ENCODE results near the gene ENPP7.

ENPP7 gene

DNA sequence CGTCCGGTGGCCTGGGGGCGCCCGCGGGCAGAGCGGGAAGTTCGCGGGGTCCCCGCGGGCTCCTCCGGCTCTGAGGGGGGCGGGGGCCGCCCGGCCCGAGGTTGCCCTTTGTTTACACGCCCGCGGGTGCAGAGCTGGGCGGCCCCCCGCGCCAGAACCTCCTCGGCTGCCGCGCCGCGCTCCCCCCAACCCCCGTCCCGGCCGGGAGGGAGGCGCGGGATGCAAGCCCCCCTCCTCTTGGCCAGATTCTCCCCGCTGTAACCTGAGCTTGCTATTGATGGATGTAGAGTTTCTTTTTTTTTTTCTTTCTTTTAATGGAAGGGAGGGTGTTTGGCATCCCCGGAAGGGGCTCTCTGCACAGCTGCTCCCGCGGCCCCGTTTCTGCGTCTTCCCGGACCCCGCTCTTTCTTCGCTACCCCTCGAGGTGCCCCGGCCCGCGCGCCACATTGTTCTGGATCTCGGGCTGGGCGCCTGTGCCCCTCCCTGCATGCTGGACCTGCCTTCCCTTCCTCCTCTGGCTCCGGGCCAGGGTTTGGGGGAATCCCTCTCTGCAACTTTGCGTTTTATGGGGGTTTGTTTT lies 47.9 kb downstream of the ENPP7 start:
- TF ChIP-seq, protein P1, sequence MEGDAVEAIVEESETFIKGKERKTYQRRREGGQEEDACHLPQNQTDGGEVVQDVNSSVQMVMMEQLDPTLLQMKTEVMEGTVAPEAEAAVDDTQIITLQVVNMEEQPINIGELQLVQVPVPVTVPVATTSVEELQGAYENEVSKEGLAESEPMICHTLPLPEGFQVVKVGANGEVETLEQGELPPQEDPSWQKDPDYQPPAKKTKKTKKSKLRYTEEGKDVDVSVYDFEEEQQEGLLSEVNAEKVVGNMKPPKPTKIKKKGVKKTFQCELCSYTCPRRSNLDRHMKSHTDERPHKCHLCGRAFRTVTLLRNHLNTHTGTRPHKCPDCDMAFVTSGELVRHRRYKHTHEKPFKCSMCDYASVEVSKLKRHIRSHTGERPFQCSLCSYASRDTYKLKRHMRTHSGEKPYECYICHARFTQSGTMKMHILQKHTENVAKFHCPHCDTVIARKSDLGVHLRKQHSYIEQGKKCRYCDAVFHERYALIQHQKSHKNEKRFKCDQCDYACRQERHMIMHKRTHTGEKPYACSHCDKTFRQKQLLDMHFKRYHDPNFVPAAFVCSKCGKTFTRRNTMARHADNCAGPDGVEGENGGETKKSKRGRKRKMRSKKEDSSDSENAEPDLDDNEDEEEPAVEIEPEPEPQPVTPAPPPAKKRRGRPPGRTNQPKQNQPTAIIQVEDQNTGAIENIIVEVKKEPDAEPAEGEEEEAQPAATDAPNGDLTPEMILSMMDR (IDR thresholded peaks at IDR 0.05; ENCODE audit: insufficient read depth, low read depth, low read length, missing control alignments), result no peak
- no peak for DNase-seq (ENCODE audit: low read depth)
- peak overlapping the region; percentile 39 for H3K4me3 ChIP-seq (ENCODE audit: low read length)

DNA sequence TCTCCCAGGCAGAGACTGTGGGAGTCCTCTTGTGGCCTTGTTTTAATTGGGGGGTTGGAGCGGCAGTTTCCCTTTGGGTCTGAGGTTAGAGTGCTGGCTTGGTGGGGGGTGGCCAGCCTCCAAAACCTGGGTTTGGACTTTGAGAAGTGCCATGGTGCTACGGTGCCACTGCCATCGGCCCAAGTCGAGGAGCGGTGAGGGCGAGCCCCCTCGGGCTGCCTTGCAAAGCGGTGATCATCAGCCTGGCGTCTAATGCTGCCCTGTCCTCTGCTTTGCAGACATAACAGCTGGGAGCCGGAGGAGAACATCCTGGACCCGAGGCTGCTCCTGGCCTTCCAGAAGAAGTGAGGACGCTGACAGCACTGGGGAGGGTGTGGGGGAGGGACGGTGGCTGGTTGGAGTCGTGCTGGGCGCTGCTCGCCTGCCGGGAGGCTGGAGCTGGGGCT lies 48.4 kb downstream of the ENPP7 start:
- H3K4me3 ChIP-seq (ENCODE audit: low read length), result no peak overlapping the region
- TF ChIP-seq, protein P1 (IDR thresholded peaks at IDR 0.05; ENCODE audit: insufficient read depth, low read depth, low read length, missing control alignments), result no peak
- no peak for DNase-seq (ENCODE audit: low read depth)

DNA sequence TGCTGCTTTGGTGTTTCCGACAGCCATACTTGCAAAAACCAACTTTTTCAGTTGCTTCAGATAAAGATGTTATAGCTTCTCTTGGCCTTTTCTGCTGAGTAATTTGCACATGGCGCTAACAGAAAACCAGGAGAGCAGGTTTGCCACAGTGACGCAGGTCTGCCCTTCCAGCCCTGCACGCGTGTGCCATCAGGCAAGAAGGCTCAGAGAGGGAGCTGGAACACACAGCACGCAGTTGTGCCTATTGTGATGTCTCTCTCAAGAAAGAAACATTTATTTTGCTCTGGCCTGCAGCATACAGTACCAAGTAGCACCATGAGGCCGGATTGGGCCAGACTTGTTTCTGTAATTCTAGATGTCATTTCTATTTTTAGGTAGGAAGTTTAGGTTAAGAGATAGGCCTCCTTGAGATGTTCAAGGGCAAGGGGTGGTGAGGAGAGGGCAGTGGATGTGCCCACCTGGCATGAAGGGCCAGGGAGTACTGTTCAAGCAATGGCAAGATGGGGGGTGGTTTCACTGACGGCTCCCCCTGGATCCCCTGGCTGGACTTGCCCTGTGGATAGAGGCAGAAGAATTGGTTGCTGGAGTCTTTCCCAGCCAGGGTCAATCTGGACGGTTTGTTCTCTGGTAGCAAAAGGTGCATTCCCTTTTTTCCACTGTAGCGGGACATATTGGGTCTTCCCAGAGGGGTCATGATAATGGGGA lies 49.1 kb downstream of the ENPP7 start:
- peak; percentile 74 for DNase-seq (ENCODE audit: low read depth)
- H3K4me3 ChIP-seq (ENCODE audit: low read length), result no peak overlapping the region
- TF ChIP-seq, protein P1 (IDR thresholded peaks at IDR 0.05; ENCODE audit: insufficient read depth, low read depth, low read length, missing control alignments), result no peak

GRCh38 chr17:79781012-79781650 lies 50.4 kb downstream of the ENPP7 start:
- no peak overlapping the region for H3K4me3 ChIP-seq (ENCODE audit: low read length)
- TF ChIP-seq, protein P1 (IDR thresholded peaks at IDR 0.05; ENCODE audit: insufficient read depth, low read depth, low read length, missing control alignments), result no peak
- DNase-seq (ENCODE audit: low read depth), result no peak

- TF ChIP-seq, protein P1 (IDR thresholded peaks at IDR 0.05; ENCODE audit: insufficient read depth, low read depth, low read length, missing control alignments), result no peak
- no peak for DNase-seq (ENCODE audit: low read depth)
- H3K4me3 ChIP-seq (ENCODE audit: low read length), result no peak overlapping the region
Measured at GRCh38 chr17:79781736-79782575, 51.2 kb downstream of the ENPP7 start.

DNA sequence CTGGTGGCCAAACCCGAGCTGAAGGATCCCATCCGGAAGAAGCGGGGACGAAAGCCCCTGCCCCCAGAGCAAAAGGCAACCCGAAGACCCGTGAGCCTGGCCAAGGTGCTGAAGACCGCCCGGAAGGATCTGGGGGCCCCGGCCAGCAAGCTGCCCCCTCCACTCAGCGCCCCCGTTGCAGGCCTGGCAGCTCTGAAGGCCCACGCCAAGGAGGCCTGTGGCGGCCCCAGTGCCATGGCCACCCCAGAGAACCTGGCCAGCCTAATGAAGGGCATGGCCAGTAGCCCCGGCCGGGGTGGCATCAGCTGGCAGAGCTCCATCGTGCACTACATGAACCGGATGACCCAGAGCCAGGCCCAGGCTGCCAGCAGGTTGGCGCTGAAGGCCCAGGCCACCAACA lies 53.1 kb downstream of the ENPP7 start:
- no peak for DNase-seq (ENCODE audit: low read depth)
- no peak overlapping the region for H3K4me3 ChIP-seq (ENCODE audit: low read length)
- TF ChIP-seq, protein P1 (IDR thresholded peaks at IDR 0.05; ENCODE audit: insufficient read depth, low read depth, low read length, missing control alignments), result no peak

Data from epithelial cell of esophagus (primary cell).